GM10266 (cell line): ENCODE results near the gene ZDHHC7.

Experiments
- DNase-seq: peaks from one replicate; pipeline ENCODE4 v3.0.0; 2012; ENCODE audit errors: extremely low spot score
- TF ChIP-seq, protein P1 (sequence below): IDR thresholded peaks from 2 replicates; pipeline ENCODE4 v1.5.1; 2012; ENCODE audit warnings: mild to moderate bottlenecking, low read depth; ENCODE audit not compliant: control insufficient read depth, insufficient read depth; ENCODE audit errors: missing control alignments

ZDHHC7 gene

DNA sequence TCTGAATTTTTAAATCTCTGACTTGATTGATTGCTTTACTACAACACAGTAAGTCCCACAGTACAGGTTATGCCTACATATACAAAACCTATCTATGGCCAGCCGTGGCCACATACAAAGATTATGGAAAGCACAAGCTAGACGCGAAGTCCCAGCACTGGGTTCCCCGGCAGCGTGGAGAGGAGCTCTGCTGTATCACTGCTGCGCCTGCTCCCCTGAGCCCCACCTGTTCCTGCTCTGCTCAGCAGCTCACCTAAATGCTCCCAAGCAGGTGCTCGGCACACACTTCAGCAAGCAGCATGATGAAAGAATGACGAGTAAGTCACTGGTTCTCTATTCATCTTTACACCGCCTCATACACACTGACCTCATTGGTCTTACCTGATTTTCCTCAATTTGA is 20.6 kb downstream of the ZDHHC7 start:
- TF ChIP-seq, protein P1, sequence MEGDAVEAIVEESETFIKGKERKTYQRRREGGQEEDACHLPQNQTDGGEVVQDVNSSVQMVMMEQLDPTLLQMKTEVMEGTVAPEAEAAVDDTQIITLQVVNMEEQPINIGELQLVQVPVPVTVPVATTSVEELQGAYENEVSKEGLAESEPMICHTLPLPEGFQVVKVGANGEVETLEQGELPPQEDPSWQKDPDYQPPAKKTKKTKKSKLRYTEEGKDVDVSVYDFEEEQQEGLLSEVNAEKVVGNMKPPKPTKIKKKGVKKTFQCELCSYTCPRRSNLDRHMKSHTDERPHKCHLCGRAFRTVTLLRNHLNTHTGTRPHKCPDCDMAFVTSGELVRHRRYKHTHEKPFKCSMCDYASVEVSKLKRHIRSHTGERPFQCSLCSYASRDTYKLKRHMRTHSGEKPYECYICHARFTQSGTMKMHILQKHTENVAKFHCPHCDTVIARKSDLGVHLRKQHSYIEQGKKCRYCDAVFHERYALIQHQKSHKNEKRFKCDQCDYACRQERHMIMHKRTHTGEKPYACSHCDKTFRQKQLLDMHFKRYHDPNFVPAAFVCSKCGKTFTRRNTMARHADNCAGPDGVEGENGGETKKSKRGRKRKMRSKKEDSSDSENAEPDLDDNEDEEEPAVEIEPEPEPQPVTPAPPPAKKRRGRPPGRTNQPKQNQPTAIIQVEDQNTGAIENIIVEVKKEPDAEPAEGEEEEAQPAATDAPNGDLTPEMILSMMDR = no peak
- no peak for DNase-seq

DNA sequence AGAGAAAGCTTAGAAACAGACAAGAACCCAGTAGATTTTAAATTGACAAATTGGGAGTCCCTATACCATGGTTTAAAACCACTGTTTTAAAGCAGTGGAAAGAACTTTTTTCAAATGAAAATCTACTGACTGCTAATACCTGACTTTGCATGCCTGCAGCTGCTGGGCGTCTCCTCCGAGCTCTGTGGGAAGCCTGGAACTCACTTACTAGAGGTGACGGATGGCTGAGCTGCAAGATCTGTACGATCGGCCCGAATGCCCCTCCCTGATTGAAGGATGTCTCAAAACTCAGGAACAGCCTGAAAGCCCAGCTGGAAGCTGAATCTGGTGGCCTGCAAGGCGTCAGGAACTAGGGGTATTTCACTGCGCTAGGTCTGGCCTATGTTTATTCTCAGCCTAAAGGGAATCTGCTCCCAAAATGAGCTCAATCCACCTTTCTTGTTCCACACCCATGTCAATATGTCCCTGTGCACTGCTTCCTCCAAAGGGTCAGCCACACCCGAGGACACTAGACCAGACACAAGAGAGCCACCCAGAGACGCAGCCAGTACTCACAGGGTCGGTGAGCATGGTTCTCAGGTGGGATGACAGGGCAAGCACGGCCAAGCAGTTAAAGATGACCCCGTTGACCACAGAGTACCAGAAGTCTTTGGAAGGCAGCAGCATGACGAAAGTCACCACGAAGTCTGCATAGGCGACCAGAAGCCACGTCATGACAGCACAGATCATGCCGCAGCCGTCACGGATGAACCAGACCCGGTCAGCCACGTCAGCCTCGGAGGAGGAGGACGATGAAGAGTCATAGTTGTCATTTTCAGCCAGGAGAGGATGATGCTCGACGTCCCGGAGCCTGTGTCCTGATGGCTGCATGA is 21.4 kb downstream of the ZDHHC7 start:
- DNase-seq = no peak
- TF ChIP-seq, protein P1 = no peak

DNA sequence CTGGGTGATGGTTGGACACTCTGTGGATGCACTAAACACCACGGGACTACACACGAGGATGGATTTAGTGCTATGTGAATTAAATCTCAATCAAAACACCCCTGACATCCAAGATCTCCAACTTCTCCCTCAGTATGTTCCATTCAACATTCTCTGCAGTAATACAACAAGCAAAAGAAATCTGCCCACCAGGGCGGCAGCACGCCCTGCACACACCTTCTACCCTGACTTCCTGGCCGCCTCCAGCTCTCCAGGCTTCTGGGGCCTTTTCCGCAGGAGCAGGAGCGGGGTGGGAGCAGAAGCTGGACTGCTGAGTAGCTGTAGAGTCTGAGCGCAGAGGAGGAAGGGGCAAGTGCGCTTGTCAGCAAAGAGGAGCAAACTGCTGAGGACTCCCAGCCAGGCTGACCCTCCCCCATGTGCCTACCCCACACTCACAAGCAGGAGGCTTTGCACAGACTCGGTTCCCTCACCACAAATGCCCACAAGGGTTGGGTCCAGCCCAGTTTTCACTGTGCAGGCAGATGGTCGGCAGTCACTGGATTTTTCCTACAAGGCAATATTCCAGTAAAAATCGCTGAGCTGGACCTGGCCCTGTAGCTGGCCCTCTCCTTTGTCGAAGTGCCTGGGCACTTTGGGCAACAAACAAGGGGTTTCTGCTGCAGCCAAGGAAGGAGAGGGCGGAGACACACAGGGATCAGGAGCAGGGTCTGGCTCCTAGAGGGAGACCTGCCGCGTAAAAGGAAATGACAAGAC is 22.8 kb downstream of the ZDHHC7 start:
- TF ChIP-seq, protein P1 = no peak
- DNase-seq = no peak

DNA sequence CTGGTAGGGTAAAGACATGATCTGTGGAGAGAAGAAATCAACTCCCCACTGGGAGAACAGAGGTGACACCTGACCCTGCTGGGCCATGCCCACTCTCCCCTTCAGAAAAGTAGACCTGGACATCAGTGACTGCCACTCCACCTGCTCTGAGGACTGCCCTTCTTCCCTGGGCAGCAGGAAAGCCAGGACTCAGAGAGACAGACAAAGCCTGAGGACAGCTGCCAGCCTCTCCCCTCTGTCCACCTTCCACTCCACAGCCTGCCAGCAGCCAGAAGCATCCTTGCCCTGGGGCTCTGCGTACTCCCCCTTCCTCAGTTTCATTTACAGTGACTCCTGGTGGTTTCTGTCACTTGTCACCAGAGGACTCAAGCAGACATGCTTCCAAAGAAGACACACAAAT is 24.5 kb downstream of the ZDHHC7 start:
- TF ChIP-seq, protein P1 = no peak
- DNase-seq = no peak

DNA sequence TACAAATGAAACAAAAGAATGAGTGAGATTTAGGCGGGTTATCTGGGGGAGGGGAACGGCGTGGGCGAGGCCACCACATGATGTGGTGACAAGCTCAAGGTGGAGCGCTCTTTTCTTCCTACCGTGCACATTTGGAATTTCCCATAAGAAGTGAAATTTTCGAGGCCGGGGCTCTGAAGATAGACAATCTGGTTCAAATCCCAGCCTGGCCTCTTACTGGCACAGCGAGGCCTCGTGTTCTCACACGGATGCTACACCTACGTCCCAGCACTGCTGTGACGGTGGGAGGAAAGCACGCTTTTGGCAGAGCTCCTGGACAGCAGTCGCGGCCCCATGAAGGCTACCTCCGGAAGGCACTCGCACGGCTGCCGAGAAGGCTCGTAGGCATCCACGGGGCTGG is 25.2 kb downstream of the ZDHHC7 start:
- no peak for DNase-seq
- TF ChIP-seq, protein P1 = no peak

DNA sequence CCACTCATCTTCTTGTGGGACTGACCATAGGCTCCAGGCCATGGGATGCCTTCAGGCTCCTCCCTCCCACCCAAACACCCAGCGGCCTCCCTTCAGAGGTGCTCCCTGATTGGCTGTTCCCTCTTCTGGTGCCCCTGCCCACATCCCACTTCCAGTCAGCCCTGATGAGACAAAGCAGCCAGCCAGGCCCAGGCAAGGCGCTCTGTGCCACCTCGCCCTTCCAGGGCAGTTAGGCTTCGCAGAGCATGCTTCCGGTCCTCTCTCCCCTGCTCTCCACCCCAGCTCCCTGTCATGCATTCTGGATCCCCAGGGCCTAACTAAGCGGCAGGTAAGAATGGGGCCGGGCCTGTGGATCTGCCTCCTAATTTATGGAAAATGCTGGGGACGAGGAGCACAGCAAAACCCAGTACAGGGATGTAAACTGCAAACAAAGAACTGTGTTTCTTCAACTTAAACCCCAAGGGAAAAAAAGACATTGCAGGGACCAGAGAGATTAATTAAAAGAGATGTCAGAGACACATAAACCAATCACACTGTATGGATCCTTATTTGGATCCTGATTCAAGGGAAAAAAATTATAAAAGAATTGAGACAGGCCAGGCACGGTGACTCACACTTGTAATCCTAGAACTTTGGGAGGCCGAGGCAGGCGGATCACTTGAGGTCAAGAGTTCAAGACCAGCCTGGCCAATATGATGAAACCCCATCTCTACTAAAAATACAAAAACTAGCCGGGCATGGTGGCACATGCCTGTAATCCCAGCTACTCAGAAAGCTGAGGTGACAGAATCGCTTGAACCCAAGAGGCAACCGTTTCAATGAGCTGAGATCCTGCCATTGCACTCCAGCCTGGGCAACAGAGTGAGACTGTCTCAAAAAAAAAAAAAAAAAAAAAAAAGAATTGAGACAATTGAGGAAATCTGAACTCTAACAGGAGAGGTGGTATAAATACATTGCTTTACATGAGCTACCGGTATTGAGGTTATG is 26.0 kb downstream of the ZDHHC7 start:
- no peak for DNase-seq
- TF ChIP-seq, protein P1 = no peak
